Thyroid gland (tissue), 4 donors: Measurements from ENCODE around the gene TUBGCP2.

Experiments
- POLR2A ChIP-seq, 2 donors: fragments of 450-650 bp; IDR thresholded peaks; one replicate each; pipeline ENCODE4 v1.6.1; 2017; ENCODE audit warnings: antibody characterized with exemption in 2 of 2, mild to moderate bottlenecking in 2 of 2, moderate library complexity in 1 of 2
- TF ChIP-seq, protein P1 (sequence below), 6 experiments: fragments of 200-600 bp in 3 of 6; fragments of 450-650 bp in 3 of 6; sonication (generic) in 3 of 6; IDR thresholded peaks; one replicate each; pipeline ENCODE4 v1.5.1; 2016 to 2019; ENCODE audit warnings: antibody characterized with exemption in 6 of 6, mild to moderate bottlenecking in 2 of 6, inconsistent platforms in 1 of 6, moderate library complexity in 1 of 6

DNA sequence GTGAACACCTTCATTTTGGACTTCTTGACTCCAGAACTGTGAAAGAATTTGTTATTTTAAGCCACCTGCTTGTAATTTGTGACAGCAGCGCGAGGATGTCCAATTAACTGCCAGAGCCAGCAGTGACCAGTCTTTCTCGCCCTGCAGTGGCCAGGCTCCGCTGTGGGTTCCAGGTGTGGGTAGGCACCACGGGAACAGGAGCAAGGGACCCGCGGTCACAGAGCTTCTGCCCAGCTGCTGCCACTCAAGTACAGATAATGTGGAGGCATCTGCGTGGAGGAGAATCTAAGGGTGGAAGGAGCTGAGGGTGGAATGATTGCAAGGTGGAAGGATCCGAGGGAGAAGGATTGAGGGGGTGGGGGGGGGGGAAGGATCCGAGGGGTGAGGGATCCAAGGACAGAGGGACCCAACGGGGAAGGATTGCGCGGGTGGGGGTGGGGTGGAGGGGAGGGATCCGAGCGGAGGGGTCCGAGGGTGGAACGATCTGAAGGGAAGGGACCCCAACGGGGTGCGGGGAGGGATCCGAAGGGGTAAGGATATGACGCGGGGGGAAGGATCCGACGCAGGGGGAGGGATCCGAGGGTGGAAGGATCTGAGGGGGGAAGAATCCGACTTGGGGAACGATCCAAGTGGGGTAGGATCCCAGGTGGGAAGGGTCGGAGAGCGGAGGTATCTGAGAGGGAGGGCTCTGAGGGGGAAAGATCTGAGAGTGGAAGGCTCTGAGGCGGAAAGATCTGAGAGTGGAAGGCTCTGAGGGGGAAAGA lies 24.4 kb upstream of the TUBGCP2 start:
- TF ChIP-seq, protein P1, sequence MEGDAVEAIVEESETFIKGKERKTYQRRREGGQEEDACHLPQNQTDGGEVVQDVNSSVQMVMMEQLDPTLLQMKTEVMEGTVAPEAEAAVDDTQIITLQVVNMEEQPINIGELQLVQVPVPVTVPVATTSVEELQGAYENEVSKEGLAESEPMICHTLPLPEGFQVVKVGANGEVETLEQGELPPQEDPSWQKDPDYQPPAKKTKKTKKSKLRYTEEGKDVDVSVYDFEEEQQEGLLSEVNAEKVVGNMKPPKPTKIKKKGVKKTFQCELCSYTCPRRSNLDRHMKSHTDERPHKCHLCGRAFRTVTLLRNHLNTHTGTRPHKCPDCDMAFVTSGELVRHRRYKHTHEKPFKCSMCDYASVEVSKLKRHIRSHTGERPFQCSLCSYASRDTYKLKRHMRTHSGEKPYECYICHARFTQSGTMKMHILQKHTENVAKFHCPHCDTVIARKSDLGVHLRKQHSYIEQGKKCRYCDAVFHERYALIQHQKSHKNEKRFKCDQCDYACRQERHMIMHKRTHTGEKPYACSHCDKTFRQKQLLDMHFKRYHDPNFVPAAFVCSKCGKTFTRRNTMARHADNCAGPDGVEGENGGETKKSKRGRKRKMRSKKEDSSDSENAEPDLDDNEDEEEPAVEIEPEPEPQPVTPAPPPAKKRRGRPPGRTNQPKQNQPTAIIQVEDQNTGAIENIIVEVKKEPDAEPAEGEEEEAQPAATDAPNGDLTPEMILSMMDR (IDR thresholded peaks at IDR 0.05) = no peak
- TF ChIP-seq POLR2A (IDR thresholded peaks at IDR 0.05) = no peak
